Measurements from ENCODE around the gene CALY. TPM values are rescaled to one million over a fixed set of nuclear protein-coding genes. Genes with fewer than 3 reads are reported as not detected.

CALY gene
- total RNA-seq, 1 experiment from 2014 or later = not detected

DNA sequence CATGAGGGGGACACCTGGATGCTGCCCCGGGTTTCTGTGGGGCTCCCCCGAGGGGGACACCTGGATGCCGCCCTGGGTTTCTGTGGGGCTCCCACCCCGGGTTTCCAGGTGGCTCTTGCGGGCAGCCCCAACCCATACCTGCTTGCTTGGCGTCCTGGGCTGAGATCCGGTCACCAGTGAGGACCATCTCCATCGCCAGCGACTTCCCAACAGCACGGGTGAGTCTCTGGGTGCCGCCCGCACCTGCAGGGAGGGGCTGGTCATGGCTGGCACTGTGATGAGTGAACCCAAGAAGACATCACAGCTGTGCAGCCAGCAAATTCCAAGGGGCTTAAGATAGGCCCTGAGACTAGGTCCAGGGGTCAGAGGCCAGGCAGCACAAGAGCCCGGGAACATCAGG is 30.1 kb upstream of the CALY start:
- no peaks in the 10 kb centered on the region for H3K4me1 ChIP-seq (ENCODE audit: insufficient read depth, low read length)
- H4K20me1 ChIP-seq (ENCODE audit: low read length) = no peaks in the 10 kb centered on the region
- H3K4me3 ChIP-seq (ENCODE audit: low read length) = no peak overlapping the region
- ChIA-PET POLR2A (ENCODE audit: unreplicated experiment) (no interaction called here), CTCF (no interaction called here)
- H3K27me3 ChIP-seq (ENCODE audit: low read length) = no peaks in the 10 kb centered on the region
- ATAC-seq (no peak), DNase-seq (no peak)
- no peak overlapping the region for H3K9ac ChIP-seq (ENCODE audit: low read length)
- H3K9me3 ChIP-seq (ENCODE audit: low read length) = no peaks in the 10 kb centered on the region
- H3K27ac ChIP-seq (ENCODE audit: low read length) = no peak overlapping the region
- H3K36me3 ChIP-seq (ENCODE audit: low read depth, low read length) = peaks cover 19% of the 10 kb centered on the region; the same call in 1 of the 2 replicates
- no peak overlapping the region for H2AFZ ChIP-seq (ENCODE audit: low read length)
- no peaks in the 10 kb centered on the region for H3F3A ChIP-seq (ENCODE audit: low read length, unreplicated experiment)
- no peaks in the 10 kb centered on the region for H3K79me2 ChIP-seq (ENCODE audit: low read length)
- H3K4me2 ChIP-seq (ENCODE audit: low read length) = no peak overlapping the region
- intact Hi-C loops (cut with micrococcal nuclease) = no loop called here
- TF ChIP-seq, protein P1, sequence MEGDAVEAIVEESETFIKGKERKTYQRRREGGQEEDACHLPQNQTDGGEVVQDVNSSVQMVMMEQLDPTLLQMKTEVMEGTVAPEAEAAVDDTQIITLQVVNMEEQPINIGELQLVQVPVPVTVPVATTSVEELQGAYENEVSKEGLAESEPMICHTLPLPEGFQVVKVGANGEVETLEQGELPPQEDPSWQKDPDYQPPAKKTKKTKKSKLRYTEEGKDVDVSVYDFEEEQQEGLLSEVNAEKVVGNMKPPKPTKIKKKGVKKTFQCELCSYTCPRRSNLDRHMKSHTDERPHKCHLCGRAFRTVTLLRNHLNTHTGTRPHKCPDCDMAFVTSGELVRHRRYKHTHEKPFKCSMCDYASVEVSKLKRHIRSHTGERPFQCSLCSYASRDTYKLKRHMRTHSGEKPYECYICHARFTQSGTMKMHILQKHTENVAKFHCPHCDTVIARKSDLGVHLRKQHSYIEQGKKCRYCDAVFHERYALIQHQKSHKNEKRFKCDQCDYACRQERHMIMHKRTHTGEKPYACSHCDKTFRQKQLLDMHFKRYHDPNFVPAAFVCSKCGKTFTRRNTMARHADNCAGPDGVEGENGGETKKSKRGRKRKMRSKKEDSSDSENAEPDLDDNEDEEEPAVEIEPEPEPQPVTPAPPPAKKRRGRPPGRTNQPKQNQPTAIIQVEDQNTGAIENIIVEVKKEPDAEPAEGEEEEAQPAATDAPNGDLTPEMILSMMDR (conservative IDR thresholded peaks at IDR 0.05; ENCODE audit: low read depth, low read length) = no peak
- TF ChIP-seq EZH2 (IDR thresholded peaks at IDR 0.05; ENCODE audit: low read length, unreplicated experiment) (no peak), EZH2phosphoT487 (IDR thresholded peaks at IDR 0.05; ENCODE audit: borderline replicate concordance, low read length) (no peak)
- BruUV-seq (replicated peaks) = no TSS peak
- H3K9me2 ChIP-seq (replicated peaks; ENCODE audit: low read length) = no peaks in the 10 kb centered on the region

DNA sequence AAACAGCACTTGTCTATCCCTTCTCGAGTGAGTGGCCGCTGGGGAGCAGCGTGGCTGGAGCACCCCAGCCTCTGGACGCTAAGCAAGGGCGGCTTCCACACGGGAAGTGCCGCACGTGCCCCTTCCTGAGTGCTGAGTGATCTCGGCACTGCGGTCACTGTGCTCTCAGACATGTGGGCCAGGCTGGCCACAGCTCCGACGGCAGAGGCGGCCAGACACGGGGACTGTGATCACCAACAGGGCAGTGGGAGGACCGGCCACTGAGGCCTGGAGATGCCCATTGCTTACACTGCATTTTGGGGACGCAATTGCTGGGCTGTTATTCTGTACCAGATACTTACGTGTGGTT is 29.4 kb upstream of the CALY start:
- H3K27ac ChIP-seq (ENCODE audit: low read length) = no peak overlapping the region
- H3F3A ChIP-seq (ENCODE audit: low read length, unreplicated experiment) = no peaks in the 10 kb centered on the region
- H3K4me2 ChIP-seq (ENCODE audit: low read length) = no peak overlapping the region
- peaks cover 19% of the 10 kb centered on the region; the same call in 1 of the 2 replicates for H3K36me3 ChIP-seq (ENCODE audit: low read depth, low read length)
- H3K79me2 ChIP-seq (ENCODE audit: low read length) = no peaks in the 10 kb centered on the region
- no peaks in the 10 kb centered on the region for H4K20me1 ChIP-seq (ENCODE audit: low read length)
- H2AFZ ChIP-seq (ENCODE audit: low read length) = no peak overlapping the region
- ChIA-PET CTCF (no interaction called here), POLR2A (ENCODE audit: unreplicated experiment) (no interaction called here)
- H3K9ac ChIP-seq (ENCODE audit: low read length) = no peak overlapping the region
- ATAC-seq (no peak), DNase-seq (no peak)
- intact Hi-C loops (cut with micrococcal nuclease) = no loop called here
- BruUV-seq (replicated peaks) = no TSS peak
- H3K27me3 ChIP-seq (ENCODE audit: low read length) = no peaks in the 10 kb centered on the region
- no peaks in the 10 kb centered on the region for H3K9me2 ChIP-seq (replicated peaks; ENCODE audit: low read length)
- no peaks in the 10 kb centered on the region for H3K4me1 ChIP-seq (ENCODE audit: insufficient read depth, low read length)
- H3K9me3 ChIP-seq (ENCODE audit: low read length) = no peaks in the 10 kb centered on the region
- TF ChIP-seq EZH2 (IDR thresholded peaks at IDR 0.05; ENCODE audit: low read length, unreplicated experiment) (no peak), EZH2phosphoT487 (IDR thresholded peaks at IDR 0.05; ENCODE audit: borderline replicate concordance, low read length) (no peak)
- TF ChIP-seq, protein P1 (conservative IDR thresholded peaks at IDR 0.05; ENCODE audit: low read depth, low read length) = no peak
- H3K4me3 ChIP-seq (ENCODE audit: low read length) = no peak overlapping the region

DNA sequence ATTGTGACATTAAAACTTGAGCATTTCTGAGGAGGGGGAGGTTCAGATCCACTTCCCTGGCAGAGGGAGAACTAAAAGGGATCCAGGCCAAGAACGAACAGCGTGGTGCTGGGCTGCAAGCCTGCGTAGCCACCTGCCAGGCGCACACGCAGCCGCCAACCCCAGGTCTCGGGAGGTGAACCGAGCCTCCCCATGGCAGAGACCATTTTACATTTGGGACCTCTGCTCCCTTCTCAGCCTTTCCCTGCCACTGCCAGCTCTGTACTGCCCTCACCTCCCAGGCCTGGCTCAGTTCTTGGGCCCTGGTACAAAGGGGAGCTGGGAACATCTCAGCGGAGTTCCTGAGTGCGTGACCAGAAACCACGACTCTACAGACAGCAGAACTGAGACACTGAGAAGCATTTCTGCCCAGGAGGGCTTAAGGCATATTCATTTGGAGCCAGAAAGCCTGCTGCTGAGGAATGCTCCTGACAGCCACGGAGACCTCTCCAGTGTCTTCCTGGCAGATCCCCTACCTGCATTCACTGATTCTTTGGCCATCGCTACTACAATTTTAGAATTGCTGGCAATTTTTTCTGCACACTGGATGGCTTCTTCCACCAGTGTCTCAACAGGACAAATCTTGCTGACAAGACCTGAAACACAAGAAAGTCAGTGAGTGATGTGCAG is 28.9 kb upstream of the CALY start:
- Histone ChIP-seq H3K79me2 (ENCODE audit: low read length) (no peaks in the 10 kb centered on the region), H3K27me3 (ENCODE audit: low read length) (no peaks in the 10 kb centered on the region), H3K9me3 (ENCODE audit: low read length) (no peaks in the 10 kb centered on the region), H3K4me3 (ENCODE audit: low read length) (no peak overlapping the region), H3K36me3 (ENCODE audit: low read depth, low read length) (peaks cover 19% of the 10 kb centered on the region; the same call in 1 of the 2 replicates), H3K4me1 (ENCODE audit: insufficient read depth, low read length) (no peaks in the 10 kb centered on the region), H3K27ac (ENCODE audit: low read length) (no peak overlapping the region), H4K20me1 (ENCODE audit: low read length) (no peaks in the 10 kb centered on the region), H3K9ac (ENCODE audit: low read length) (no peak overlapping the region), H3K4me2 (ENCODE audit: low read length) (no peak overlapping the region), H3K9me2 (replicated peaks; ENCODE audit: low read length) (no peaks in the 10 kb centered on the region), H3F3A (ENCODE audit: low read length, unreplicated experiment) (no peaks in the 10 kb centered on the region), H2AFZ (ENCODE audit: low read length) (no peak overlapping the region)
- no TSS peak for BruUV-seq (replicated peaks)
- intact Hi-C loops (cut with micrococcal nuclease) = no loop called here
- DNase-seq (no peak), ATAC-seq (no peak)
- TF ChIP-seq EZH2phosphoT487 (IDR thresholded peaks at IDR 0.05; ENCODE audit: borderline replicate concordance, low read length) (no peak), EZH2 (IDR thresholded peaks at IDR 0.05; ENCODE audit: low read length, unreplicated experiment) (no peak)
- TF ChIP-seq, protein P1 (conservative IDR thresholded peaks at IDR 0.05; ENCODE audit: low read depth, low read length) = no peak
- ChIA-PET CTCF (no interaction called here), POLR2A (ENCODE audit: unreplicated experiment) (no interaction called here)

Measured in PC-3 (cell line).